CD1c-positive myeloid dendritic cell (primary cell): ENCODE measurements around the gene DHX35.

ENCODE experiments used
- DNase-seq: peaks from one replicate; pipeline ENCODE4 v3.0.0-alpha.2; 2016; ENCODE audit errors: extremely low spot score

The DHX35 gene

DNA sequence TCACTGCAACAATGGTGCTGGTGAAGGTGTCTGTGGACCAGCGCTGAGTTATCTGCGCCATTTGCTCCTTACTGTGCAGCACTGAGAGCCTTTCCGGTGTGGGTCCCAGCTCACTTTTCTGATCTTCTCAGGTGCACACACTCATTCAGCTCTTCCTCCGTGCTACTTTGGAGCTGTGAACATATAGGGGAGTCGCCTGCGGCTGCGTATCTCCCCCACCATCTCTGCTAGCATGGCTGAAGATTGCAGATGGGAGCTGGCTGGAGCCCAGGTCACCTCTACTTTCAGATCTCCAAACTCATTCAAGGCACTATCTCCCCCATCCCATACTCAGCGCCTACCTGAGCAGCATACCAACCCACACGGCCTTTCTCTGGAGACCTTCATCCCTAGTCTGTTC is 96.9 kb downstream of the DHX35 start:
- DNase-seq, result no peak

DNA sequence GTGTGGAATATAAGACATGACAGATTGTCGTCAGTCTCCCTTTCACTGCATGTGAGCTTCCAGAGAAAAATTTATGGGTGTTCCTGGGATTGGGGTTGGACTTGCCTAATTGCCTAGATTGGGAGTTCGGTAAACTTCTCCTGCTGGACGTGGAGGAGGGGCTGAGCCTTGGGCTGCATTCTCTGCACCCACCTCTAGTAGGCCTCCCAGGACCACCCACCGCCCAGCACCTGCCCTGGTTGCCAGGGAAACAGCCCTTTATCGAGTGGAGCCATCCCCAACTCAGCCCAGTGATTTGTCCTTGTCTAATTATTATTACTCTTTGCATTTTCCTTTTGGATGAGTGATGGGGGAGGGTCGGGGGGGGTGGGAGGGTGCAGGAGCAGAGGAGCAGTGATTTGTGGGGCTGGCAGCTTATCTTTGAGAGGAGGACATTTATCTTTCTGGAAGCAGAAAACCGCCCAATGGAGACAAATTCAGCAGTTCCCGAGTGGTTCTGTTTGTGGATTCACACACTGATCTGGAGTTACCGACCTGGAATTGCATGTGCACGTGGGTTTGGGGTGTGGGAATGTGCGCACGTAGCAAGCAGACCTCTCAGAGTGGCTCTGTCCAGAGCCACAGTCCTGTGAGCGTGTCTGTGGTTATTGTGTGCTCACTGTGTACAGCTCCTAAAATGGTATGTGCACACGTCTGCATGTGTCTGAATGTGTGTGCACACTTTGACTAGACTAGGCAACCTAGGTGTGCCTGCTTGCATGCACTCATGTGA is 104.5 kb downstream of the DHX35 start:
- DNase-seq, result no peak

DNA sequence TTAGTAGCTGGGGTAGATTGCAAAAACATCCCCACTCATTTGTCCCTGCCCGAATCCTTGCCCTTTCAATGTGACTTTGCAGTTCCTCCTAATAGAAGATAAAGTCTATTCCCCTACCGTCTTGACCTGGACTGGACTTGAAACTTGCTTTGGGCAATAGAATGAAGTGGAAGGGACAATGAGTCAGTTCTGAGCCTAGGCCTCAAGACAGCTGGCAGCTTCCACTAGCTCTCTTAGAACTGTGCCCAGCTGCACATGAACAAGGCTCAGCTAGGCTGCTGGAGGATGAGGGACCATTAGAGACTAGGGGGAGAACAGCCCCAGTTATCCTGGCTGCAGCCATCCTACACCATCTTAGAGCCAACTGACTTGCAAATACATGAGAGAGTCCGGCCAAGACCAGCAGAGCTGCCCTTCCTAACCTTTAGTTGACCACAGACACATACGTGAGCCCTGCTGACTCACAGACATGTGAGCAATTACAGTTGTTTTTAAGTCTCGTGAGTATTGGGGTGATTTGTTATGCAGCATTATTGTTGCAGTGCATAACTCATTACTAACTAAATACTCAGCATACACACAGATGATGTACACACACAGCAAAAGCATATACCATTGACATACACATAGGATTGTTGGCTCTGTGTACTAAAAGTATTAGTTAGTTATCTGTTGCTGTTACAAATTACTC is 105.5 kb downstream of the DHX35 start:
- DNase-seq, result no peak

DNA sequence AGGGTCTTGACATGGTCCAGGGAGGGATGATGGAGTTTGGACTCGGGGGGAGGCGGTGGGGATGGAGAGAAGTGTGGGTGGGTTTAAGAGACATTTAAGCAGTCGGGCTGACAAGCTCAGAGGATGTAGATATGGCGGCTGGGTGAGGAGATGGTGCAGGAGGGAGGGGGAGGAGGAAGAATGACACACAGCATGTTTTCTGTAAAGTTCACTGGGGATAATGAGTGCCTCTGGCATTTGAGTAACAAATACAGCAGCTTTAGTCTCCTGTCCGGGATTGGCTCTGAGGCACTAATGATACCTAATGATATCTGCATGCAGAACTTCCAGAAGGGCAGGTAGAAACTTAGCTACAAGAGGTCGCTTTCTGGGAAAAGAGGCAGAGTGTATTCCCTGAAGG is 107.8 kb downstream of the DHX35 start:
- DNase-seq, result no peak

DNA sequence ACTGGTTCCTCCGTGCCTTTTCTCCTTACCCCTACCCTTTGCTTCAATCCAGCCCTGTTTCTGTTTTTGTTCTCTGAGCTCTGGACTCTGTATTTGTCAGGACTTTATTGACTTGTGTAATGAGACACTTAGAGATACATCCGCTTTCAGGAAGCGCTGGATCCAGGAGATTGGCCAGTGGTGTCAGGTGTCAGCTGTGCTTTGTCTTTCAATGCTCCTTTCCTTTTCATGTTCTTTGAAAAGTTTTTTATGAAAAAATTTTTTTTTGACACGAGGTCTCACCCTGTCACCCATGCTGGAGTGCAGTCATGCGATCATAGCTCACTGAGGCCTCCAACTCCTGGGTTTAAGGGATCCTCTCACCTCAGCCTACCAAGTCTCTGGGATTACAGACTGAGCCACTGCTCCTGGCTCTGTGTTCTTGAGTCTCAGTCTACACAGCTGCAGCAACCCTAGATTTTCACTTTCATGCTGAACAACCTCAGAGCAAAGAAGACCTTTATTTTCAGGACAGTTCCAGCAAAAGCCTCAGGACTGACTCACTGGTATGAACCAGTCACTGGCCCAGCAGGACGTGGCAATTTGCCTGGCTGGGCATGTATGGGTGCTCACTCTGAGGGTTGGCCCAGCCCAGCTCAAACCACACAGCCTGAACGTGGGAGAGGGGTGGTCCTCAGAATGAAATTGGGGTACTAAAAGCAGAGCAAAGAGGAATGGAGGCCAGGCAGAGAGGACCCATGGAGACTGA is 108.5 kb downstream of the DHX35 start:
- DNase-seq, result no peak

DNA sequence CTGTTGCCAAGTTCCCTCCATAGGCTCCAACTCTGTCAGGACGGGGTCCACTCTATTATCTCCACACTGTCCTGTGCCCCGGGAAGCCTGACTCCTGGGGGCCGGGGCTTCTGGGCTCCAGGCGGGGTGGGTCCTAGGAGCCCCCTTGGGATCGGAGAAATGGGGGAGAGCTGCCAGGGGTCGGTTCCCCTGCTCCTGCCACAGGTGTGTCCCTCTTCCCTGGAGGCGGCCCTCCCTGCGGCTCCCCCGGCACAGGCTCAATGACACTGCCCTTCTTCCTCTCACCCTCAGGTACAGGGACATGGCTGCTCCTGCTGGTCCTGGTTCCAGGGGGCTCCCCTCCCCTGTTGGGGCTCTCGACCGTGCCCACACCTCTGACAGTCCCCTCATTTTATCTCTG is 110.0 kb downstream of the DHX35 start:
- no peak for DNase-seq

DNA sequence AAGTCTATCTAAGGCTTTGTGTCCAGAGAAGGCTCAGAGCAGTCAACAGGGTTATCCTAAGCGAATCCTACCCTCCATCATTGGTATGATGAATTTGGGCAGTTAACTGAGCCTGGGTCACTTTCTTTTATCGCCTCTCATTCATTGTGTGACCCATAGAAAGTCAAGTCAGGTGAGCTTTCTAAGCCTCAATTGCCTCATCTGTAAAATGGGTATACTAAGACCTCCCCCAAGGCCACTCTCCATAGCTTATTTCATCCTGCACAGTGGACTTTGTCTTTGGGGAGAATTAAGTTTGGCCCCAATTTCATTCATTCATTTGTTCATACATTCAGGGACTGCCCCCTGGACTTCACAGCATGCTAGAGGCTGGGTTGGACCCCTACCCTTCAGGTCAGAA is 110.5 kb downstream of the DHX35 start:
- DNase-seq, result no peak

DNA sequence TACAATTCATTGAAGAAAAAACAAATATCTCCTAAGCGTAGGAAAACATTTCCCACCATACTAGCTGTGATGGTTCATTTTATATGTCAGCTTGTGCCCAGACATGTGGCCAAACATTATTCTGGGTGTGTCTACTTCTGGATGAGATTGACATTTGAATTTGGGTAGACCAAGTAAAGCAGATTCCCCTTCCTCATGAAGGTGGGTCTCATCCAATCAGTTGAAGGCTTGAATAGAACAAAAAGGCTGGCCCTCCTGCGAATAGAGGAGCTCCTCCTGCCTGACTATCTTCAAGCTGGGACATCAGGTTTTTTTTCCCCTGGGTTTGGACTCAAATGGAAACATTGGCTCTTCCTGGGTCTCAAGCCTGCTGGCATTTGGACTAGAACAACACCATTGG is 113.6 kb downstream of the DHX35 start:
- no peak for DNase-seq

DNA sequence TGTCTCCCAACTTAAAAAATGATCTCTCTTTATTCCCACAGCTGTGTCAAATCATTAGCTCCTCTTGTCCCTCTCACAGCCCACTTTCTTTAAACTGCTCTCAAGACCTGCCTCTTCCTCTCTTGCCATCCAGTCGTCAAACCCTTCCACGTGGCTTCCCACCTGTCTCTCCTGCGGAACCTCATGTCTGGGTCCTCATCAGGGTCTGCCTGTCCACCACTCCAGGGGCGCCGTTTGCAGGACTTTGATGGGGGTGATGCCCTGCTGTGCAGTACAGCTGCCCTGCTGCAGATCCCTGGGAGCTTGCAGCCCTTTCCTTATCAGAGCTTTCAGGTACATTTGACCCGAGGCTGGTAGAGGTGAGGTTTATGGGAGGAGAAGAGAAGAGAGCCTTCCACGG is 114.8 kb downstream of the DHX35 start:
- DNase-seq, result no peak

DNA sequence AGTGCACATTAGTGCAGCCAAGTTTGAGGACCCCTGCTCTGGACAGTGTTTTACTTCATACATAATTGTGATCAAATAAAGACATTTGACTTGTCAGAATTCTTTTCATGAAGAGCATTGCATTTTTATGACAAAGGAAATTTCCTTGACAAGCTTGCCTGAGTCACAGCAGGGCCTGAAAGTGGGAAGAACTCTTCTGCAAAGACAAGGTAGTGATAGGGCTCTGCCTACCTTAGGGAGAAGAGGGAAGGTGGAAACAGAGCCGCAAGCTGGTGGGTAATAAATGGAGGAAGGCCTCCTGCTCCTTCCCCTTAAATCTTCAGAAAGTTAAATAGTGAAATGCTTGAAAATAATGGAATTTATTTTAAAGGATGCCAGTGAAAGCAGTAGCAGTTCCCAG is 118.2 kb downstream of the DHX35 start:
- DNase-seq, result no peak

DNA sequence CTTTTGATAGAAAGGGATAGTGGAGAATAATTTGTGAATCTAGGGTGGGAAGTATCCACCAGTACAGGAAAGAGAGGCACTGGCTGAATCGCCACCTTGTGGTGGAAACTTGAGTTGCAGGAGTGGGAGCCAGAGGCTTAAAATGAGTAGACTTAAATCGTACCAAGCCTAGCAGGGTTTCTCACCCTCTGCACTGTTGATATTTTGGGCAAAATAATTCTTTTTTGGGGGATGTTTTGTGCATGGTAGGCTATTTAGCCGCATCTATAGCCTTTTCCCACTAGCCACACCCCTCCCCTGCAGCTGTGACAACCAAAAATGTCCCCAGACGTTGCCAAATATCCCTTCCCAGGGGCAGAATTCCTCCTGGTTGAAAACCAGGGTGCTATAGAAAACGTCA is 119.1 kb downstream of the DHX35 start:
- DNase-seq, result peak; percentile 74

DNA sequence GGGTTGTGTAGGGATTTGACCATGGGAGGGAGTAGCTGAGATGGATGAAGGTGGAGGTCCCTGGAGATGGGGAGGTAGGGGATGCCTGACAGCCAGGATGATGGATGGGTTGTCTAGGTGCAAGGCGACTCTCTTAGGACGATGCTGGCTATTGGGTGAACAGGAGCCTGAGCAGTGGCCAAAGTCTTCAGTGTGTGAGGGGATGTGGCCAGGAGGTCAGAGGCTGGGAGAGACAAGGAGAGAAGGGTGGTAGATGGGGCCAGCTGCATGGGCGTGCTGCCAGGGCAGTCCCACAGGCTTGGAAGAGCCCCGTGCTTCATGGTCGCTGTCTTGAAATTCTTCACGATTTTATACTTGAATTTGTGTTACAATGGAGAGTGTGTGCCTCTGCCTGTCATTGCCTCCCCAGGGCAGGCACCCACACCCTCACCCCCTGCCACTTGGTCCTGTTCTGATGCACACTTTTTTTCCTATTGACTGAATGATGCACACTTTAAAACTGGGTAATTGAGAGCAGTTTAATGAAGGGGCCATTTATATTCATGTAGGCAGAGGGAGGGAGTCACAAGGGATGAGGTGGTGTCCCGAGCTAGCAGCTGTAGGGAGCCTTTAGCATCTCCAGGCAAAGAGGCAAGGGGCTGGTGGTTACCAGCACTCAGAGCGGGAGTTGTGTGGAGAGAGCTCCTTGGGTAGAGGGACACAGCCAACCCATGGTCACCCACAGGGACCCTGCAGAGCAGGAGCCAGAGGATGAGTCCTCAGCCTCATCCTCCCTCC is 120.7 kb downstream of the DHX35 start:
- DNase-seq, result no peak

DNA sequence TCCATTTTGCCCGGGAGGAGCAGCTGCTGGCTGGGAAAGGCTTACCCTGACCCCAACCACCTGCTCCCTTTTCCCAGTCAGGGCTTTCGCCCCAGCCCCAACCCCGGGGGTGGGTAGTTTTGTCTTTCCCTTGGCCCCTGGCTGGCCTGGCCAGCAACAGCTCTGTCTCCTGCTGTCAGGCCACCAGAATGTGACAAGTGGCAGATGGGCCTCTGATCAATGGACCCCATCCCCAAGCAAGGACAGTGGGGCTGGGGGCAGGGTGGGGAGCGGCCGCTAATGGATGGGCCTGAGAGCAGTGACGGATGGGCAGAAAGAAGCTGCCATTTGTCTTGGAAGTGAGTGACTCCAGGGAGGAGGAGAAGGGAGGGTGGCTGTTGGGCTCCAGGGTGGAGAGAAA is 121.6 kb downstream of the DHX35 start:
- DNase-seq, result no peak

DNA sequence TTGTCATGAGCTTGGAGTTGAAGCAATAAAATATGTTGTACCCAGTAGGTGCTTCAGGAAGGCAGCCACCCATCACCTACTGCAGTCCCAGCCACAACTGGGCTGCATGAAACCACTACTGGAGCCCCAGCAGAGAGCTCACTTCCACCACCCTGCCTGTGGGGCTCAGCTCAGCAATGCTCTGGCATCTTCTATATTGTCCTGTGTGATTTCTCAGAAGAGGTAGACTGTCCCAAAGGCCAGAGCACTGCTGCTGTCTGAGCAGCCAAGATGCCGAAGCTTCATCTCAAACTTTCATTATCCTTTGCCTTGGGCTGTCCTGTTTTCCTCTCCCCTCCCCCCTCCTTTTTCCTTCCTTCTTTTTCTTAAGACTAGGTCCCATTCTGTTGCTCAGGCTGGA is 126.9 kb downstream of the DHX35 start:
- DNase-seq, result no peak
